ENCODE measurements around the gene NKAIN1.
"Not testable (repeated sequence)": the region's sequence is repeated elsewhere in the genome, so short reads cannot be mapped to it uniquely, and the experiment has no call there.

Gene NKAIN1

DNA sequence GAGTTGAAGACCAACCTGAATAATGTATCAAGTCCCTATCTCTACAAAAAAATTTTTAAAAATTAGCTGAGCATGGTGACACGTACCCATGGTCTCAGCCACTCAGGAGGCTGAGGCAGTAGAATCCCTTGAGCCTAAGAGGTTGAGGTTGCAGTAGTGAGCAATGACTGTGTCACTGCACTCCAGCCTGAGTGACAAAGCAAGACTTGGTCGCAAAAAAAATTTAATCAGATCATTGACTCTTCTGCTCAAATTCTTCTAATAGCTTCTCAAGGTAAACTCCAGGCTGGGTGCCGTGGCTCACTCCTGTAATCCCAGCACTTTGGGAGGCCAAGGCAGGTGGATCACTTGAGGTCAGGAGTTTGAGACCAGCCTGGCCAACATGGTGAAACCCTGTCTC lies 88.3 kb downstream of the NKAIN1 start:
- DNase-seq (ENCODE audit: insufficient read length, low spot score) (no peak), FAIRE-seq (no peak)
- no peak for TF ChIP-seq POU2F2 (IDR thresholded peaks at IDR 0.05; ENCODE audit: low read depth, low read length)
- no peak for TF ChIP-seq POLR2AphosphoS5 (IDR thresholded peaks at IDR 0.05; ENCODE audit: low read depth, low read length)
- no peak for TF ChIP-seq POLR2A (IDR thresholded peaks at IDR 0.05; ENCODE audit: low read depth, low read length)
- no peak for TF ChIP-seq SPI1 (IDR thresholded peaks at IDR 0.05; ENCODE audit: low read depth, low read length)
- no peak for TF ChIP-seq TAF1 (IDR thresholded peaks at IDR 0.05; ENCODE audit: low read depth, low read length)
- TF ChIP-seq PAX5 (IDR thresholded peaks at IDR 0.05; ENCODE audit: insufficient read depth, low read length, severe bottlenecking): no peak

GRCh38 chr1:31148409-31148808 lies 91.3 kb downstream of the NKAIN1 start:
- DNase-seq (ENCODE audit: insufficient read length, low spot score) (no peak), FAIRE-seq (no peak)
- no peak for TF ChIP-seq SPI1 (IDR thresholded peaks at IDR 0.05; ENCODE audit: low read depth, low read length)
- no peak for TF ChIP-seq POLR2AphosphoS5 (IDR thresholded peaks at IDR 0.05; ENCODE audit: low read depth, low read length)

DNA sequence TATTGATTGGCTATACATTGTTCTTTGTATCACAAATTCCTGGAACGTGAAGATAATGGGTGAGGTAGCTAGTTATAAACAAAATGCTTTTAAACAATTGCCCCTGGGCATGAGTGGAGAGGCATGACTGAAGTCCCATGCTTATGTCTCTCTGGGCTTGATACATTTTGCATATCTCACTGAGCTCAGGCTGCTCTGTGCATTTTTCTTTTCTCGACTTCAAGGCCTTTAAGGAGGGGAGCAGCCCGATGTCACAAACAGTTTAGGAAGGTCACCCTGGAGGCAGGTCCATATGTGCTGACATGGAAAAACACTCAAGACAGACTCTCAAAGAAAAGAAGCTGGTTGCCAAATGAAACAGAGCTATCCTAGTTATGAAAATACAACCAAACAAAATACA lies 94.0 kb downstream of the NKAIN1 start:
- TF ChIP-seq SPI1 (IDR thresholded peaks at IDR 0.05; ENCODE audit: low read depth, low read length) (no peak), POU2F2 (IDR thresholded peaks at IDR 0.05; ENCODE audit: low read depth, low read length) (no peak), TAF1 (IDR thresholded peaks at IDR 0.05; ENCODE audit: low read depth, low read length) (no peak), PAX5 (IDR thresholded peaks at IDR 0.05; ENCODE audit: insufficient read depth, low read length, severe bottlenecking) (no peak), POLR2A (IDR thresholded peaks at IDR 0.05; ENCODE audit: low read depth, low read length) (no peak), POLR2AphosphoS5 (IDR thresholded peaks at IDR 0.05; ENCODE audit: low read depth, low read length) (no peak)
- DNase-seq (ENCODE audit: insufficient read length, low spot score): no peak
- FAIRE-seq: no peak

- TF ChIP-seq SPI1 (IDR thresholded peaks at IDR 0.05; ENCODE audit: low read depth, low read length): no peak
- DNase-seq (ENCODE audit: insufficient read length, low spot score) (no peak), FAIRE-seq (no peak)
These were observed 95.2 kb downstream of the NKAIN1 start for GRCh38 chr1:31144442-31144841.

GRCh38 chr1:31143455-31143854 lies 96.2 kb downstream of the NKAIN1 start:
- DNase-seq (ENCODE audit: insufficient read length, low spot score) (no peak), FAIRE-seq (no peak)
- TF ChIP-seq POLR2AphosphoS5 (IDR thresholded peaks at IDR 0.05; ENCODE audit: low read depth, low read length) (no peak), SPI1 (IDR thresholded peaks at IDR 0.05; ENCODE audit: low read depth, low read length) (no peak), TAF1 (IDR thresholded peaks at IDR 0.05; ENCODE audit: low read depth, low read length) (no peak), POLR2A (IDR thresholded peaks at IDR 0.05; ENCODE audit: low read depth, low read length) (no peak), PAX5 (IDR thresholded peaks at IDR 0.05; ENCODE audit: insufficient read depth, low read length, severe bottlenecking) (no peak), POU2F2 (IDR thresholded peaks at IDR 0.05; ENCODE audit: low read depth, low read length) (no peak)

GRCh38 chr1:31142406-31142805 lies 97.3 kb downstream of the NKAIN1 start:
- TF ChIP-seq TAF1 (IDR thresholded peaks at IDR 0.05; ENCODE audit: low read depth, low read length) (no peak), SPI1 (IDR thresholded peaks at IDR 0.05; ENCODE audit: low read depth, low read length) (no peak), PAX5 (IDR thresholded peaks at IDR 0.05; ENCODE audit: insufficient read depth, low read length, severe bottlenecking) (no peak), POLR2A (IDR thresholded peaks at IDR 0.05; ENCODE audit: low read depth, low read length) (no peak), POLR2AphosphoS5 (IDR thresholded peaks at IDR 0.05; ENCODE audit: low read depth, low read length) (no peak), POU2F2 (IDR thresholded peaks at IDR 0.05; ENCODE audit: low read depth, low read length) (no peak)
- DNase-seq (ENCODE audit: insufficient read length, low spot score) (no peak), FAIRE-seq (no peak)

DNA sequence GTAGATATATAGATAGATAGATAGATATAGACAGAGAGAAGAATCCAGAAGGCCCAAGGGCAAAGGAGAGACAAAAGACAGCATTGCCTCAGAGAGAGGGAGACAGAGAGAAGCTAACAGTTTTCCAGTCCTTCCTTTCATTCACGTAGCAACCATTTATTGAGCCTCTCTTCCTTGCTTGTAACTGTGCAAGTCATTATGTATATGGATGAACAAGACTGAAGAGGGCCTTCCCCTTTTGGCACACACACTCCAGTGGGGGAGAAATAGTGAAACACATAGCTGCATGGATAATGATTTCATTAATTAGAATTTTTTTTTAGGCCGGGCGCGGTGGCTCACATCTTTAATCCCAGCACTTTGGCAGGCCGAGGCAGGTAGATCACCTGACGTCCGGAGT lies 99.4 kb downstream of the NKAIN1 start:
- no peak for FAIRE-seq
- TF ChIP-seq SPI1 (IDR thresholded peaks at IDR 0.05; ENCODE audit: low read depth, low read length) (no peak), PAX5 (IDR thresholded peaks at IDR 0.05; ENCODE audit: insufficient read depth, low read length, severe bottlenecking) (no peak), POU2F2 (IDR thresholded peaks at IDR 0.05; ENCODE audit: low read depth, low read length) (no peak)
- no peak for DNase-seq (ENCODE audit: insufficient read length, low spot score)

- not testable (repeated sequence) for FAIRE-seq; DNase-seq (ENCODE audit: insufficient read length, low spot score)
These were observed 100.7 kb downstream of the NKAIN1 start for GRCh38 chr1:31138797-31139521.

DNA sequence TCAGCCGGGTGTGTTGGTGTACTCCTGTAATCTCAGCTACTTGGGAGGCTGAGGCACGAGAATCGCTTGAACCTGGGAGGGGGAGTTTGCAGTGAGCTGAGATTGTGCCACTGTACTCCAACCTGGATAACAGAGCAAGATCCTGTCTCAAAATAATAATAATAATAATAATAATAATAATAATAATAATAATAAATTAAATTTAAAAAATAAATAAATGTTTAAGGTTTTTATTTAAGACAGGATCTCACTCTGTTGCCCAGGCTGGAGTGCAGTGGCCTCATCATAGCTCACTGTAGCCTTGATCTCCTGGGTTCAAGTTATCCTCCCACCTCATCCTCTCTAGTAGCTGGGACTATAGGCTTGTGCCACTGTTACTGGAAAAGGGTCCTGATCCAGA lies 101.8 kb downstream of the NKAIN1 start:
- not testable (repeated sequence) for FAIRE-seq; DNase-seq (ENCODE audit: insufficient read length, low spot score)

DNA sequence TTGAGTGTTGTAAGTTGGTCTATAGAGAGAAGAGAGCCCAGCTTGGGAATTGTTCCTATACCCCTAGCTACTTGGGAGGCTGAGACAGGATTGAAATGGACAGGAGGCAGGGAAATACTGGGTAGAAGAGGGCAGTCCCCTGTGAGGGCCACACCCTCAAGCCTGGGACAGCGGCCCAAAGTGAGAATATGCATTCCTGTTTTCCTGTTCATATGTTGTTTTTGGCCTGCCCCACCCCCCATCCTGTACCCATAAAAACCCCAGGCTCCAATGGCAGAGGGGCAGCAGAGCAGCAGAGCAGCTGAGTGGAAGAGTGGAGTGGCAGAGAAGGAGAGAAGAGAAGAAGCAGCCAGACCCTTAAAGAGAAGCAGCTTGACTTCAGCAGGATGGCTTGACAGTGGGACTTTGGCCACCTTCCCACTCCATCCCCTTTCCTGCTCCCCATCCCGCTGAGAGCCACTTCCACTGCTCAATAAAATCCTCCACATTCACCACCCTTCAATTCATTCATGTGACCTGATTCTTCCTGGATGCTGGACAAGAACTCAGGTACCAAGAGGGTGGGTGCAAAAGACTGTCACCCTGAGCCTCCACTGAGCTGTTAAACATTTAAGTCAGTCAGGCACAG lies 103.6 kb downstream of the NKAIN1 start:
- no peak for DNase-seq (ENCODE audit: insufficient read length, low spot score)
- no peak for FAIRE-seq
- no peak for TF ChIP-seq PAX5 (IDR thresholded peaks at IDR 0.05; ENCODE audit: insufficient read depth, low read length, severe bottlenecking)
- no peak for TF ChIP-seq POU2F2 (IDR thresholded peaks at IDR 0.05; ENCODE audit: low read depth, low read length)
- no peak for TF ChIP-seq POLR2AphosphoS5 (IDR thresholded peaks at IDR 0.05; ENCODE audit: low read depth, low read length)

DNA sequence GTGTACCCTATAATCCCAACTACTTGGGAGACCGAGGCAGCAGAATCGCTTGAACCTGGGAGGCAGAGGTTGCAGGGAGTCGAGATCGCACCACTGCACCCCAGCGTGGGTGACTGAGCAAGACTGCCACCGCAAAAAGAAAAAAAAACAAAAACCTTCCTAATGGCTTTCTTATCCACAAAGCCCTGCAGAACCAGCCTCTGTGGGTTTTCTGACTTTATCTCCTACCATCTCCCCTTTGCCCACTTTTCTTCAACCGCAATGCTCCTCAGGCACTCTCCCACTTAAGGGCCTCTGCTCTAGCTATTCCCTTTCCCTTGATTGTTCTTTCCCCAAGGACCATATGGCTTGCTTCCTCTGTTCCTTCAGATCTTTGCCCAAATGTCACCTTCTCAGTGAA lies 106.3 kb downstream of the NKAIN1 start:
- FAIRE-seq (no peak), DNase-seq (ENCODE audit: insufficient read length, low spot score) (no peak)
- TF ChIP-seq PAX5 (IDR thresholded peaks at IDR 0.05; ENCODE audit: insufficient read depth, low read length, severe bottlenecking) (no peak), TAF1 (IDR thresholded peaks at IDR 0.05; ENCODE audit: low read depth, low read length) (no peak), SPI1 (IDR thresholded peaks at IDR 0.05; ENCODE audit: low read depth, low read length) (no peak), POLR2A (IDR thresholded peaks at IDR 0.05; ENCODE audit: low read depth, low read length) (no peak), POU2F2 (IDR thresholded peaks at IDR 0.05; ENCODE audit: low read depth, low read length) (no peak), POLR2AphosphoS5 (IDR thresholded peaks at IDR 0.05; ENCODE audit: low read depth, low read length) (no peak)
